ENCODE measurements around the gene TAGAP. TPM values are rescaled to one million over a fixed set of nuclear protein-coding genes. Genes with fewer than 3 reads are reported as not detected.

The TAGAP gene
- total and polyA plus RNA-seq, 12 donors: 1.00 to 7.3 (median 3.1) TPM

GRCh38 chr6:159052720-159053119, 7.9 kb upstream of the TAGAP start:
- Histone ChIP-seq H3K27ac (no peak overlapping the region), H3K27me3 (no peaks in the 10 kb centered on the region), H3K4me1 (replicated peaks in 1 of 2) (no peaks in the 10 kb centered on the region), H3K36me3 (replicated peaks in 1 of 2) (no peaks in the 10 kb centered on the region), H3K9me3 (replicated peaks in 1 of 3) (no peaks in the 10 kb centered on the region), H3K4me3 (no peak overlapping the region)
- peak in 1 of 7 donors; percentile 0 for DNase-seq
- 44 to 69% (median 50%) methylated on average over 3 of the region's 3 CpGs for WGBS, 4 donors
- intact Hi-C loops (cut with DNase I): no loop called here
- no peak for TF ChIP-seq CTCF (IDR thresholded peaks at IDR 0.05)
- no peak for TF ChIP-seq POLR2A (IDR thresholded peaks at IDR 0.05)

GRCh38 chr6:159047891-159048685, 3.3 kb upstream of the TAGAP start:
- intact Hi-C loops (cut with DNase I): loop anchor here in 1 of 2 donors (10.0 kb wide), 1 partner anchor 87 kb away; no protein-coding TSS in a partner anchor
- Histone ChIP-seq H3K36me3 (replicated peaks in 1 of 2) (no peaks in the 10 kb centered on the region), H3K27me3 (no peaks in the 10 kb centered on the region), H3K27ac (no peak overlapping the region), H3K9me3 (replicated peaks in 1 of 3) (no peaks in the 10 kb centered on the region), H3K4me1 (replicated peaks in 1 of 2) (peaks cover 0 to under 1% of the 10 kb centered on the region in 2 donors), H3K4me3 (no peak overlapping the region)
- WGBS, 4 donors: 68 to 73% (median 72%) methylated on average over 10 of the region's 10 CpGs
- TF ChIP-seq POLR2A (IDR thresholded peaks at IDR 0.05) (no peak), CTCF (IDR thresholded peaks at IDR 0.05) (no peak)
- DNase-seq: no peak

GRCh38 chr6:159045801-159046200, 1.0 kb upstream of the TAGAP start:
- 82 to 89% (median 83%) methylated on average over 7 of the region's 7 CpGs for WGBS, 4 donors
- no peak for DNase-seq

More at GRCh38 chr6:159045801-159046200, 1.0 kb upstream of the TAGAP start:
- H3K36me3 ChIP-seq (replicated peaks in 1 of 2): no peaks in the 10 kb centered on the region
- H3K27ac ChIP-seq: no peak overlapping the region
- intact Hi-C loops (cut with DNase I): loop anchor here in 1 of 2 donors (10.0 kb wide), 1 partner anchor 89 kb away; no protein-coding TSS in a partner anchor
- no peak overlapping the region for H3K4me3 ChIP-seq
- H3K4me1 ChIP-seq (replicated peaks in 1 of 2): peaks cover 0 to 6% of the 10 kb centered on the region in 2 donors
- TF ChIP-seq POLR2A (IDR thresholded peaks at IDR 0.05) (no peak), CTCF (IDR thresholded peaks at IDR 0.05) (no peak)
- H3K9me3 ChIP-seq (replicated peaks in 1 of 3): no peaks in the 10 kb centered on the region
- H3K27me3 ChIP-seq: no peaks in the 10 kb centered on the region

Data from adrenal gland (tissue), 12 donors.